Choroid plexus epithelial cell (primary cell): ENCODE measurements around the gene ARHGAP26.

Experiments
- DNase-seq: peaks from one replicate; pipeline ENCODE4 v3.0.0-alpha.2; 2010; ENCODE audit warnings: low read depth
- H3K4me3 ChIP-seq: 2 replicates; pipeline ENCODE4 v1.5.1; 2011; ENCODE audit warnings: low read depth, mild to moderate bottlenecking, control low read depth, low read length, moderate library complexity
- TF ChIP-seq, protein P1 (sequence below): conservative IDR thresholded peaks from 2 replicates; pipeline ENCODE4 v1.5.1; 2011; ENCODE audit warnings: low read depth, mild to moderate bottlenecking, control low read depth, inconsistent platforms, low read length, moderate library complexity

ARHGAP26 gene

DNA sequence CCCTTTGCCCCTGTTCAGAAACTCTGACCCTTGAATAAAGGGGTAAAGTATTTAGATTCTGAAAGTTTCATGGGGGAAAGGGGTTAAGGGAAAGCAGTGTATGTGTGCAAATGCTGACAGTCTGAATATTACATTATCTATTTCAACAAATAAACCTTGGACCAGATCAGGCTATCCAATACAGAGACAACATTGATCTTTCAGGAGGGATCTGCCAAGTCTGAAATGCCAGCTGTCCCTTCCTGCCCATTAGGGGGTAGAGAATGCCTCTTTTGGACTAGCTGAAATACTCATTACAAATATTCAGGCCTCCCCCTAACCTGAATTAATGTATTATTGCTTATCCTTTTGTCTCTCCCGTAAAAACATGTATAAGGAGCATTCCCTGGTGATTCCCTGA, 413.8 kb downstream of the ARHGAP26 start:
- H3K4me3 ChIP-seq = no peak overlapping the region
- DNase-seq = no peak
- TF ChIP-seq, protein P1, sequence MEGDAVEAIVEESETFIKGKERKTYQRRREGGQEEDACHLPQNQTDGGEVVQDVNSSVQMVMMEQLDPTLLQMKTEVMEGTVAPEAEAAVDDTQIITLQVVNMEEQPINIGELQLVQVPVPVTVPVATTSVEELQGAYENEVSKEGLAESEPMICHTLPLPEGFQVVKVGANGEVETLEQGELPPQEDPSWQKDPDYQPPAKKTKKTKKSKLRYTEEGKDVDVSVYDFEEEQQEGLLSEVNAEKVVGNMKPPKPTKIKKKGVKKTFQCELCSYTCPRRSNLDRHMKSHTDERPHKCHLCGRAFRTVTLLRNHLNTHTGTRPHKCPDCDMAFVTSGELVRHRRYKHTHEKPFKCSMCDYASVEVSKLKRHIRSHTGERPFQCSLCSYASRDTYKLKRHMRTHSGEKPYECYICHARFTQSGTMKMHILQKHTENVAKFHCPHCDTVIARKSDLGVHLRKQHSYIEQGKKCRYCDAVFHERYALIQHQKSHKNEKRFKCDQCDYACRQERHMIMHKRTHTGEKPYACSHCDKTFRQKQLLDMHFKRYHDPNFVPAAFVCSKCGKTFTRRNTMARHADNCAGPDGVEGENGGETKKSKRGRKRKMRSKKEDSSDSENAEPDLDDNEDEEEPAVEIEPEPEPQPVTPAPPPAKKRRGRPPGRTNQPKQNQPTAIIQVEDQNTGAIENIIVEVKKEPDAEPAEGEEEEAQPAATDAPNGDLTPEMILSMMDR = no peak

DNA sequence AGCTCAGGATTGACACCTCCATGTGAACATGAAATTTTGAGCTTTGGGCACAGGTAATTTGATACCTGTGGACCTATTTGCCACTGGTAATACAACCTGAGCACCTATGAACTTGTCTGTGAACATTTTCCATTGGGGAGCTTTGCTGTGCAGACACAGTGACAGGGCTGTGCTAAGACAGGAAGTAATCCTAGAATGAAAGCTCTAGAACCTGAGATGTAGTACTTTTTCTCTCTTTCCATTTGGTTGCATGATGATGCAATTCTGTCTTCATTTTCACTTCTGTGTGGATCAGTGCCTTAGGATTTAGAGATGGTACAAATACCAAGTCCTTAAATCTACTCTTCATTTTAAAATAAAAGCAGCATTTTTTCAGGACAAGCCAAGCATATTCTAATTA, 416.4 kb downstream of the ARHGAP26 start:
- H3K4me3 ChIP-seq = no peak overlapping the region
- TF ChIP-seq, protein P1 = no peak
- peak; percentile 24 for DNase-seq

DNA sequence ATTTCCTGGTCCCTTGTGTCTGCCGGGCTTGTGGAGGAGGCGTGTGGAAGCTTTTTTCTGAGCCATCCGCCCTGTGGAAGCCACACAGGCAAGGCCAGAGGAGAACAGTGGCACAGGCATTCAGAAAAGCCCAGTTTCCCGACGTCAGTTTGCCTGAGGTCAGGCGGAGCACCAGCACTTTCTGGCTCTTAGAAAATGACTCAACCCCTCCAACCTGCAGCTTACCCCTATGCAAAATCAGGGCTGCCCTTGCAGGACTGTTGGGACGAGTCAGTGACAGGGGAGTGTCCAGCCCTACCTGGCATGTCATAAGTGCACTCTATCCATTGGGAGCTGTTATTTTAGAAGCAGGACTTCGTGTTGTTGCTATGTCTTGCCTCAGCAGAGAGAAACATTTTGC, 417.3 kb downstream of the ARHGAP26 start:
- H3K4me3 ChIP-seq = no peak overlapping the region
- no peak for DNase-seq
- TF ChIP-seq, protein P1 = no peak

DNA sequence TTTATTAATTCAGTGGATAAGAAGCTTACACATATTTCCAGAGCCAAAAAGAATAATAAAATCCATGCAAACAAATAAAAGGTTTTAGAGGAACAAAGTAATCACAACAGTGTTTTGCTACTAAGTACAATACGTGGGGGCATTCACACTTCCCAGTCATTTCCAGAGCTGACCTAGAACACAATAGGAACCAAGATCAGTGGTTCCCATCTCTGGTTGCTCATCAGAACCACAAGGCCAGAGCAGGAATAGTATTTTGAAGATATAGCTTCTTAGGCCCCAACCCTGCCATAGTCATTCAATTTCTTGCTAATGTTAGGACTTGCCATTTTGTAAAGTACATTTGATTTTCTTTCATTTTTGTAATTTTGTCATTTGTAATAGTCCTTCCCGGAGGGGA, 417.9 kb downstream of the ARHGAP26 start:
- no peak overlapping the region for H3K4me3 ChIP-seq
- TF ChIP-seq, protein P1 = no peak
- no peak for DNase-seq

DNA sequence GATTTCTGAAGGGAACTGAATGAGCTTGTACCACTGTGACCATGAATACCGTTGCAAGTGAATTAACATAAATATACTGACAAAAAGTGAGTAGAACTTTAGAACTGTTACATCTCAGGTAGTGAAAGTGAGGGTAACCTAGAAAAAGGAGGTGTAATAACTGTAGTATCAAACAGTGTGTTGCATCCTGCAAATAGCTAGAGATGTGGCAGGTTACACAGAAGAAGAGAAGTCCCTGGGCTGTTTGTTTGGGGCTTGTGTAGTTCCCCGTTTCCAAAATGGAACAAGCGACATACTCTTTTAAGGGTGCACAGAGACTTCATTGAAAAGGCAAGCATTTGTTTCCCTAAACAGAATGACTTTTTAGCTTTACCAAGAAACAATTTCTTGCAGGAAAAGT, 418.5 kb downstream of the ARHGAP26 start:
- no peak overlapping the region for H3K4me3 ChIP-seq
- TF ChIP-seq, protein P1 = no peak
- no peak for DNase-seq

DNA sequence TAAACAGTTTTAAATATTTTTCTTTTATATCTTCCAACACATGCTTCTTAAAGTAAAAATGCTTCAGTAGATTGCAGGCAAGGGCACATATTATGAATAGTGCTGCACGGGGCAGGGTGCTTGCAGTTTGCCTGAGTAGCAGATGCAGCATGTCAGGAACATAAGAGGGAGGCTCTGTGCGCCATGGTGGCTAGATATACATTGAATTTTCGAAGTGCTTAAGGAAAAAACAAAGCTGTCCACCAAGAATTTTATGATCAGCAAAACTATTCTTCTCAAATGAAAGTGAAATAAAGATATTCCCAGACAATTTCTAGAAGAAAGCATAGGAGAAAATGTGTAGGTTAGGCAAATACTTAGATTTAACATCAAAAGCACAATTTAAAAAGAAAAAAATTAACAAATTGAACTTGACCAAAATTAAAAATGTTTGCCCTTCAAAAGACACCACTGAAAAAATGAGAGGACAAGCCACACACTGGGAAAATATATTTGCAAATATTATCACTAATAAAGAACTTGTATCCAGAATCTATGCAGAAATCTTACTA, 420.2 kb downstream of the ARHGAP26 start:
- H3K4me3 ChIP-seq = no peak overlapping the region
- no peak for DNase-seq
- TF ChIP-seq, protein P1 = no peak

DNA sequence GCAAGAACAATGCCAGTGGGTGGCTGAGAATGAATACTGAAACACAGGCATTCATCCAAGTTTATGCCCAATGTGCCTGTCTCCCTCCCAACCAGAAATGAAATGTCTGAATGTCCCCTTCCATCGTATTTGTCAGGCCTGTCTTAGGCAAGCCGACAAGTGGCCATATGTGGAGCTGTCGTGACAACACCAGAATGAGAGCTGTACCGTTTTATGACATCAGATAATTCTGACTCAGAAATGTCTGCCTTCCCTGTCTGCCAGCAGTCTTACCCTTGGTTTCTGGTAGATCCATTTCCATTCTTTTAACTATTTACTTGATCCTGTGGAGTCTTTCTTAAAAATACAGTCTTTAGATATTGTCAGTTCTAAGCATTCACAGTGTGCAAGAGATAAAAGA, 421.5 kb downstream of the ARHGAP26 start:
- TF ChIP-seq, protein P1 = no peak
- no peak for DNase-seq
- no peak overlapping the region for H3K4me3 ChIP-seq
